ENCODE results near the gene DEF6.

The DEF6 gene

GRCh38 chr6:35309611-35310264 is 12.1 kb downstream of the DEF6 start:
- TF ChIP-seq ZNF384 (IDR thresholded peaks at IDR 0.05): no peak
- no peak for TF ChIP-seq L3MBTL2 (conservative IDR thresholded peaks at IDR 0.05)
- TF ChIP-seq CTBP1 (IDR thresholded peaks at IDR 0.05; ENCODE audit: borderline replicate concordance): no peak
- no peak for TF ChIP-seq SP1 (IDR thresholded peaks at IDR 0.05)
- no peak for TF ChIP-seq LEF1 (IDR thresholded peaks at IDR 0.05; ENCODE audit: borderline replicate concordance)
- TF ChIP-seq BHLHE40 (IDR thresholded peaks at IDR 0.05; ENCODE audit: borderline replicate concordance): no peak
- TF ChIP-seq ELF4 (IDR thresholded peaks at IDR 0.05): no peak
- no peak for TF ChIP-seq PKNOX1 (IDR thresholded peaks at IDR 0.05)
- TF ChIP-seq TARDBP (IDR thresholded peaks at IDR 0.05): no peak
- no peak for TF ChIP-seq FOXA1 (IDR thresholded peaks at IDR 0.05)
- TF ChIP-seq ARNT (IDR thresholded peaks at IDR 0.05): no peak
- TF ChIP-seq HDGF (IDR thresholded peaks at IDR 0.05; ENCODE audit: borderline replicate concordance): no peak
- TF ChIP-seq FOXM1 (IDR thresholded peaks at IDR 0.05; ENCODE audit: borderline replicate concordance): no peak
- no peak for TF ChIP-seq NFRKB (IDR thresholded peaks at IDR 0.05)
- no peak for TF ChIP-seq SUZ12 (IDR thresholded peaks at IDR 0.05)
- TF ChIP-seq FOXK2 (IDR thresholded peaks at IDR 0.05): no peak
- no peak for DNase-seq (ENCODE audit: extremely low spot score)
- CTCF ChIA-PET: no interaction called here
- POLR2A ChIA-PET: interaction anchor here (1.6 kb wide), 1 partner anchor 8 kb away, joined by 6 read pairs; no protein-coding TSS in a partner anchor

DNA sequence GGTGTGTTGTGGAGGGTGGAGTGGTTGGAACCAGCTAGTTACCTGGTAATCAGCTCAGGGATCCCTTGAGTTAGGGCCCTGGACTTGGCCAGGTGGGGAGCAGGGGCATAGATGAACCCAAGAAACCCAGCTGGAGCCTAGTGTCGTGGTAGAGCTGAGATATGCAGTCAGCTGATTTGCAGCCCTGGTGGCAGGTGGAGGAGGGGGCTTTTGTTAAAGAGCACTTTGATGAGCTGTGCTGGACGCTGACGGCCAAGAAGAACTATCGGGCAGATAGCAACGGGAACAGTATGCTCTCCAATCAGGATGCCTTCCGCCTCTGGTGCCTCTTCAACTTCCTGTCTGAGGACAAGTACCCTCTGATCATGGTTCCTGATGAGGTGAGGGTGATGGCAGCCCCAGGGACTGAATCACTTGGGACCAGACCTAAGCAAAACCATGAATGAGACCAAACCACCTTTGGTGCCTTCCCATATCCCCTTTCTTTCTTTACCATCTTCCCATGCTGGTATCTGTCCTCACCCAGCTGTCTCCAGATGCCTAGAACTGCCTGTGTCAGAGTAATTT is 12.7 kb downstream of the DEF6 start:
- TF ChIP-seq SUZ12 (IDR thresholded peaks at IDR 0.05): no peak
- no peak for TF ChIP-seq L3MBTL2 (conservative IDR thresholded peaks at IDR 0.05)
- TF ChIP-seq NFRKB (IDR thresholded peaks at IDR 0.05): no peak
- TF ChIP-seq CTBP1 (IDR thresholded peaks at IDR 0.05; ENCODE audit: borderline replicate concordance): no peak
- no peak for TF ChIP-seq BHLHE40 (IDR thresholded peaks at IDR 0.05; ENCODE audit: borderline replicate concordance)
- no peak for TF ChIP-seq ZNF384 (IDR thresholded peaks at IDR 0.05)
- no peak for TF ChIP-seq FOXA1 (IDR thresholded peaks at IDR 0.05)
- no peak for TF ChIP-seq TARDBP (IDR thresholded peaks at IDR 0.05)
- TF ChIP-seq HDGF (IDR thresholded peaks at IDR 0.05; ENCODE audit: borderline replicate concordance): no peak
- DNase-seq (ENCODE audit: extremely low spot score): no peak
- POLR2A ChIA-PET: interaction anchor here (1.6 kb wide), 1 partner anchor 8 kb away, joined by 6 read pairs; no protein-coding TSS in a partner anchor
- CTCF ChIA-PET: no interaction called here

DNA sequence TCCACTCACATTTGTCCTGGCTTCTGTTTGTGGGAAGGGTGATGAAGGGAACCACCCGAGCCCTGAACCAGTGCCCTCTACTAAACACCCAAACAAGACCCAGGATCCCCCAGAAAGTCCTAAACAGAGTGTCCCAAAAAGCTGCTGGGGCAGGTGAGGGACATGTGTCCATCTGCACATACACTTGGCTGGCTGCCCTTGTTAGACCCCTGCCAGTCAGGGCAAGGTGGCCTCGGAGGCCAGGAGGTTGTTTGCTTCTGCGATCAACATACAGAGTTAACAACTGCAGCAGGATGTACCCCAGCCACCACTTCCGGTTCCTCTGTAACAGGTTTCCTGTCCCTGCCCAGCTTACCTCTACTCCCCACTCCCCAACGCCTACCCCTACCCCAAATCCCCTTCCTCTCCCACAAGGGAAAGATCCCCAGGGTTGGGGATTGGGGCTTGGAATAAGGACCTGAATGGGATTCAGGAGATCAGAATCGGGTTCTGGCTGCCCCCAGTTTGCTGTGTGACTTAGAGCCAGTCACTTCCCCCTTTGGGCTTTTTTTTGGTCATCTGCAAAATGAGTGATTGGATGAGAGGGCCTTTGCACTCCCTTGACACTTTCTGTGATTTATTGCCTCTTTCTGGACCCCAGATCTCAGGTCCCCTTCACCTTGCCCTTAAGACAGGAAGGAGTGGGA is 13.9 kb downstream of the DEF6 start:
- DNase-seq (ENCODE audit: extremely low spot score): no peak
- TF ChIP-seq FOXA1 (IDR thresholded peaks at IDR 0.05) (no peak), ELF4 (IDR thresholded peaks at IDR 0.05) (no peak), ARNT (IDR thresholded peaks at IDR 0.05) (no peak)
- ChIA-PET POLR2A (no interaction called here), CTCF (no interaction called here)

- POLR2A ChIA-PET: no interaction called here
- no peak for TF ChIP-seq FOXA1 (IDR thresholded peaks at IDR 0.05)
- no peak for TF ChIP-seq NFRKB (IDR thresholded peaks at IDR 0.05)
- no peak for TF ChIP-seq FOXK2 (IDR thresholded peaks at IDR 0.05)
- no peak for TF ChIP-seq HDGF (IDR thresholded peaks at IDR 0.05; ENCODE audit: borderline replicate concordance)
- TF ChIP-seq PKNOX1 (IDR thresholded peaks at IDR 0.05): no peak
- CTCF ChIA-PET: interaction anchor here (0.8 kb wide), 1 partner anchor 19 kb away, joined by 3 read pairs; no protein-coding TSS in a partner anchor
- no peak for DNase-seq (ENCODE audit: extremely low spot score)
Observed at GRCh38 chr6:35312076-35312800, 14.6 kb downstream of the DEF6 start.

DNA sequence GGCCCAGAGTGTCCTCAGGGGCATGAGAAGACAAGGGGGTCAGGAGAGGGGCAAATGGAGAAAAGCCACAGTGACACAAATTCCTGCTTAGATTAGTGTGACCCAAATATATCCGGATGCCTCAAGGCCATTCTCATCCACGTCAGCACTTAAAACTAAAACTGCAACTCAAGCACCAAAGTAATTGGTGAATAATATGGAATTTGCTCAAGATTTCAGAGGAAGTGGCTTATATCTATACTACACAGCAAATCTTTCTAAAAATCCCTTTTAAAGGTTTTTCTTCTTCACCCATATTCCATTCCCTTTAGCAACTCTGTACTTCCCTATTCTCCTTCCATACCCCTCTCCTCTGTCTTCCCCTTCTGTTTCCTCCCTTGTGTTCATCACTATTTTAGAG is 15.2 kb downstream of the DEF6 start:
- no peak for TF ChIP-seq HDGF (IDR thresholded peaks at IDR 0.05; ENCODE audit: borderline replicate concordance)
- TF ChIP-seq ZNF384 (IDR thresholded peaks at IDR 0.05): no peak
- no peak for TF ChIP-seq LEF1 (IDR thresholded peaks at IDR 0.05; ENCODE audit: borderline replicate concordance)
- no peak for TF ChIP-seq L3MBTL2 (conservative IDR thresholded peaks at IDR 0.05)
- TF ChIP-seq SP1 (IDR thresholded peaks at IDR 0.05): no peak
- TF ChIP-seq FOXM1 (IDR thresholded peaks at IDR 0.05; ENCODE audit: borderline replicate concordance): no peak
- TF ChIP-seq TARDBP (IDR thresholded peaks at IDR 0.05): no peak
- TF ChIP-seq NFRKB (IDR thresholded peaks at IDR 0.05): no peak
- no peak for TF ChIP-seq ARNT (IDR thresholded peaks at IDR 0.05)
- CTCF ChIA-PET: interaction anchor here (0.8 kb wide), 1 partner anchor 19 kb away, joined by 3 read pairs; no protein-coding TSS in a partner anchor
- POLR2A ChIA-PET: no interaction called here
- no peak for DNase-seq (ENCODE audit: extremely low spot score)

GRCh38 chr6:35317483-35318195 is 20.0 kb downstream of the DEF6 start:
- TF ChIP-seq ZNF384 (IDR thresholded peaks at IDR 0.05): no peak
- TF ChIP-seq PKNOX1 (IDR thresholded peaks at IDR 0.05): no peak
- TF ChIP-seq L3MBTL2 (conservative IDR thresholded peaks at IDR 0.05): no peak
- TF ChIP-seq SUZ12 (IDR thresholded peaks at IDR 0.05): no peak
- no peak for TF ChIP-seq BHLHE40 (IDR thresholded peaks at IDR 0.05; ENCODE audit: borderline replicate concordance)
- no peak for TF ChIP-seq FOXK2 (IDR thresholded peaks at IDR 0.05)
- no peak for TF ChIP-seq TARDBP (IDR thresholded peaks at IDR 0.05)
- TF ChIP-seq LEF1 (IDR thresholded peaks at IDR 0.05; ENCODE audit: borderline replicate concordance): no peak
- no peak for TF ChIP-seq ELF4 (IDR thresholded peaks at IDR 0.05)
- TF ChIP-seq FOXA1 (IDR thresholded peaks at IDR 0.05): no peak
- TF ChIP-seq FOXM1 (IDR thresholded peaks at IDR 0.05; ENCODE audit: borderline replicate concordance): no peak
- no peak for TF ChIP-seq CTBP1 (IDR thresholded peaks at IDR 0.05; ENCODE audit: borderline replicate concordance)
- TF ChIP-seq HDGF (IDR thresholded peaks at IDR 0.05; ENCODE audit: borderline replicate concordance): no peak
- no peak for TF ChIP-seq ARNT (IDR thresholded peaks at IDR 0.05)
- TF ChIP-seq NFRKB (IDR thresholded peaks at IDR 0.05): no peak
- TF ChIP-seq SP1 (IDR thresholded peaks at IDR 0.05): no peak
- ChIA-PET POLR2A (interaction anchor here (0.7 to 1.8 kb wide), 14 partner anchors 8 to 154 kb away, joined by 3 to 9 read pairs (median 4); partner anchors contain the start of genes DEF6, FANCE, PPARD and RPL10A), CTCF (interaction anchor here (0.8 to 1.1 kb wide), 5 partner anchors 10 to 136 kb away, joined by 3 to 7 read pairs (median 3); partner anchors contain the start of gene PPARD)
- DNase-seq (ENCODE audit: extremely low spot score): no peak
